ELF-1 (cell line): ENCODE measurements around the gene CLEC18A.
A peak's percentile ranks its signal among the peaks of the same experiment; 100 is the strongest.
"Not testable (repeated sequence)": the region's sequence is repeated elsewhere in the genome, so short reads cannot be mapped to it uniquely, and the experiment has no call there.

Experiments
- DNase-seq: peaks from one replicate; pipeline ENCODE4 v3.0.0-alpha.2; 2016; ENCODE audit warnings: low read depth, low spot score

CLEC18A gene

GRCh38 chr16:69930117-69930776 lies 20.9 kb upstream of the CLEC18A start:
- DNase-seq: peak; percentile 82

GRCh38 chr16:69931631-69932030 lies 19.5 kb upstream of the CLEC18A start:
- no peak for DNase-seq

- DNase-seq: no peak
Measured at GRCh38 chr16:69932228-69932627, 18.9 kb upstream of the CLEC18A start.

- DNase-seq: no peak
Measured at GRCh38 chr16:69932691-69933392, 18.3 kb upstream of the CLEC18A start.

- no peak for DNase-seq
Measured at GRCh38 chr16:69934044-69934443, 17.1 kb upstream of the CLEC18A start.

- DNase-seq: no peak
Measured at GRCh38 chr16:69934751-69935150, 16.4 kb upstream of the CLEC18A start.

GRCh38 chr16:69935278-69935711 lies 15.8 kb upstream of the CLEC18A start:
- DNase-seq: no peak

GRCh38 chr16:69935740-69936139 lies 15.4 kb upstream of the CLEC18A start:
- no peak for DNase-seq

- no peak for DNase-seq
Measured at GRCh38 chr16:69936252-69936651, 14.9 kb upstream of the CLEC18A start.

- no peak for DNase-seq
Measured at GRCh38 chr16:69936751-69937211, 14.4 kb upstream of the CLEC18A start.

- peak; percentile 46 for DNase-seq
Measured at GRCh38 chr16:69937465-69937951, 13.6 kb upstream of the CLEC18A start.

- peak; percentile 43 for DNase-seq
Measured at GRCh38 chr16:69938981-69939820, 11.9 kb upstream of the CLEC18A start.

GRCh38 chr16:69939821-69940585 lies 11.1 kb upstream of the CLEC18A start:
- no peak for DNase-seq

GRCh38 chr16:69940676-69941075 lies 10.5 kb upstream of the CLEC18A start:
- no peak for DNase-seq

GRCh38 chr16:69941251-69942098 lies 9.7 kb upstream of the CLEC18A start:
- DNase-seq: no peak

GRCh38 chr16:69942099-69942491 lies 9.0 kb upstream of the CLEC18A start:
- no peak for DNase-seq

- peak; percentile 51 for DNase-seq
Measured at GRCh38 chr16:69942627-69943170, 8.4 kb upstream of the CLEC18A start.

GRCh38 chr16:69943241-69944036 lies 7.7 kb upstream of the CLEC18A start:
- peak; percentile 72 for DNase-seq

GRCh38 chr16:69950411-69950810 lies 723 bp upstream of the CLEC18A start:
- not testable (repeated sequence) for DNase-seq
